ENCODE measurements around the gene PSMG1. TPM values are rescaled to one million over a fixed set of nuclear protein-coding genes. Genes with fewer than 3 reads are reported as not detected.
"Not testable (repeated sequence)": the region's sequence is repeated elsewhere in the genome, so short reads cannot be mapped to it uniquely, and the experiment has no call there.

The PSMG1 gene
- total RNA-seq, 4 donors from 2014 or later, result 8.1 to 26.7 (median 18.4) TPM

- Histone ChIP-seq H3K27me3 (no peaks in the 10 kb centered on the region), H3K4me1 (no peaks in the 10 kb centered on the region), H3K36me3 (peaks cover 0 to 62% (median 0%) of the 10 kb centered on the region in 3 donors), H3K4me3 (no peak overlapping the region), H3K9me3 (no peaks in the 10 kb centered on the region), H3K27ac (no peak overlapping the region)
- WGBS, 2 donors, result 85 to 91% methylated on average over 7 of the region's 7 CpGs
- no peak for DNase-seq (ENCODE audit: low spot score in 2 of 2)
- TF ChIP-seq EP300 (IDR thresholded peaks at IDR 0.05) (no peak), POLR2A (IDR thresholded peaks at IDR 0.05) (no peak)
- TF ChIP-seq, protein P1, sequence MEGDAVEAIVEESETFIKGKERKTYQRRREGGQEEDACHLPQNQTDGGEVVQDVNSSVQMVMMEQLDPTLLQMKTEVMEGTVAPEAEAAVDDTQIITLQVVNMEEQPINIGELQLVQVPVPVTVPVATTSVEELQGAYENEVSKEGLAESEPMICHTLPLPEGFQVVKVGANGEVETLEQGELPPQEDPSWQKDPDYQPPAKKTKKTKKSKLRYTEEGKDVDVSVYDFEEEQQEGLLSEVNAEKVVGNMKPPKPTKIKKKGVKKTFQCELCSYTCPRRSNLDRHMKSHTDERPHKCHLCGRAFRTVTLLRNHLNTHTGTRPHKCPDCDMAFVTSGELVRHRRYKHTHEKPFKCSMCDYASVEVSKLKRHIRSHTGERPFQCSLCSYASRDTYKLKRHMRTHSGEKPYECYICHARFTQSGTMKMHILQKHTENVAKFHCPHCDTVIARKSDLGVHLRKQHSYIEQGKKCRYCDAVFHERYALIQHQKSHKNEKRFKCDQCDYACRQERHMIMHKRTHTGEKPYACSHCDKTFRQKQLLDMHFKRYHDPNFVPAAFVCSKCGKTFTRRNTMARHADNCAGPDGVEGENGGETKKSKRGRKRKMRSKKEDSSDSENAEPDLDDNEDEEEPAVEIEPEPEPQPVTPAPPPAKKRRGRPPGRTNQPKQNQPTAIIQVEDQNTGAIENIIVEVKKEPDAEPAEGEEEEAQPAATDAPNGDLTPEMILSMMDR (IDR thresholded peaks at IDR 0.05), result no peak
Observed at GRCh38 chr21:39221282-39221996, 38.2 kb upstream of the PSMG1 start.

- not testable (repeated sequence) for H3K27me3 ChIP-seq; H3K27ac ChIP-seq; H3K4me1 ChIP-seq; DNase-seq (ENCODE audit: low spot score in 2 of 2); H3K9me3 ChIP-seq; H3K4me3 ChIP-seq
- 89 to 97% methylated on average over 2 of the region's 2 CpGs for WGBS, 2 donors
- peaks cover 0 to 59% (median 0%) of the 10 kb centered on the region in 3 donors for H3K36me3 ChIP-seq
Observed at GRCh38 chr21:39220875-39221274, 37.6 kb upstream of the PSMG1 start.

- no peak overlapping the region for H3K27ac ChIP-seq
- H3K36me3 ChIP-seq, result peaks cover 0 to 66% (median 0%) of the 10 kb centered on the region in 3 donors
- no peaks in the 10 kb centered on the region for H3K27me3 ChIP-seq
- H3K4me3 ChIP-seq, result no peak overlapping the region
- no peaks in the 10 kb centered on the region for H3K4me1 ChIP-seq
- no peaks in the 10 kb centered on the region for H3K9me3 ChIP-seq
- no peak for DNase-seq (ENCODE audit: low spot score in 2 of 2)
- TF ChIP-seq, protein P1 (IDR thresholded peaks at IDR 0.05), result no peak
- TF ChIP-seq POLR2A (IDR thresholded peaks at IDR 0.05) (no peak), EP300 (IDR thresholded peaks at IDR 0.05) (no peak)
- WGBS, 2 donors, result 78 to 79% methylated on average over 3 of the region's 3 CpGs
Observed at GRCh38 chr21:39220150-39220549, 36.9 kb upstream of the PSMG1 start.

DNA sequence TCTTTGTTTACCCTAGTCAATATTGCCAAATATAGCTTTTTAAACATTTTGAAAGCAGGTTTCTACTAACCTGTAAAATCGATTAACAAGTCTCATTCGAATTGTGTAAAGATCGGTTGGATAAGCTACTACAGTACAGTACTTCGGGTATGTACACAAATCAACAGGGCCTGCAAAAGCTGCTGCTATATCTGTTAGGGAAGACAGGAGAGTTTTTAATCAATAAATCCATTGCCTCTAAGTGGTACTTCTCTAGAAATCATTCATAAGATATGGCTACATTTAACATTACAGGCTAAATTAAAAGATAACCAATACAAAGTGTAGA is 34.8 kb upstream of the PSMG1 start:
- 90 to 96% methylated on average over 4 of the region's 4 CpGs for WGBS, 2 donors
- H3K4me3 ChIP-seq, result no peak overlapping the region
- no peaks in the 10 kb centered on the region for H3K9me3 ChIP-seq
- H3K36me3 ChIP-seq, result peaks cover 0 to 64% (median 0%) of the 10 kb centered on the region in 3 donors
- no peaks in the 10 kb centered on the region for H3K4me1 ChIP-seq
- H3K27ac ChIP-seq, result no peak overlapping the region
- TF ChIP-seq EP300 (IDR thresholded peaks at IDR 0.05), result no peak
- no peak for TF ChIP-seq POLR2A (IDR thresholded peaks at IDR 0.05)
- TF ChIP-seq, protein P1 (IDR thresholded peaks at IDR 0.05), result no peak
- H3K27me3 ChIP-seq, result no peaks in the 10 kb centered on the region
- DNase-seq (ENCODE audit: low spot score in 2 of 2), result no peak

- H3K4me1 ChIP-seq, result no peaks in the 10 kb centered on the region
- H3K36me3 ChIP-seq, result peaks cover 0 to 64% (median 0%) of the 10 kb centered on the region in 3 donors
- DNase-seq (ENCODE audit: low spot score in 2 of 2), result no peak
- TF ChIP-seq, protein P1 (IDR thresholded peaks at IDR 0.05), result no peak
- TF ChIP-seq POLR2A (IDR thresholded peaks at IDR 0.05) (no peak), EP300 (IDR thresholded peaks at IDR 0.05) (no peak)
- no peaks in the 10 kb centered on the region for H3K9me3 ChIP-seq
- H3K27ac ChIP-seq, result no peak overlapping the region
- H3K27me3 ChIP-seq, result no peaks in the 10 kb centered on the region
- 91 to 94% methylated on average over 3 of the region's 3 CpGs for WGBS, 2 donors
- no peak overlapping the region for H3K4me3 ChIP-seq
Observed at GRCh38 chr21:39217356-39218081, 34.3 kb upstream of the PSMG1 start.
